K562 (cell line): Measurements from ENCODE around the gene MAML3. TPM values are rescaled to one million over a fixed set of nuclear protein-coding genes. Genes with fewer than 3 reads are reported as not detected.
A peak's percentile ranks its signal among the peaks of the same experiment; 100 is the strongest.

ENCODE experiments used
- ATAC-seq: fragments of 200-7000 bp; cut with Tn5 transposase; 3 replicates; pipeline ENCODE4 v1.9.1; 2020; ENCODE audit warnings: moderate library complexity
- BruUV-seq: library from RNA; stranded (reverse); fragments of 400-500 nt; replicated peaks from 2 replicates; lab custom pipeline; 2021; lab: Mats Ljungman, UMichigan
- CTCF ChIA-PET: fragments of 300-600 bp; formaldehyde crosslinking; extraction: SDS; loops from one replicate; lab custom pipeline; 2021; ENCODE audit warnings: low intra/inter-chr PET ratio; lab: Yijun Ruan, JAX
- POLR2A ChIA-PET: fragments of 300-600, 350-650 bp; sonication (Branson Sonifier 250); formaldehyde crosslinking; extraction: SDS; loops from one replicate; lab custom pipeline; 2021; ENCODE audit warnings: antibody characterized with exemption, inconsistent platforms; lab: Yijun Ruan, JAX
- DNase-seq, 4 experiments: peaks; one replicate each; pipeline versions ENCODE4 v3.0.0 to v3.0.0-alpha.2; 2011 to 2018; ENCODE audit warnings: low spot score in 3 of 4, mixed read lengths in 3 of 4; ENCODE audit errors: extremely low read depth in 1 of 4
- FAIRE-seq: peaks from 2 replicates; lab custom pipeline; 2011; peaks lifted over from hg19 to GRCh38; lab: Jason Lieb, UNC
- H2AFZ ChIP-seq: 2 replicates; pipeline ENCODE4 v1.6.0; 2011; ENCODE audit warnings: low read depth, low read length, control low read depth, inconsistent platforms
- H3K27ac ChIP-seq: fragments of 200-600 bp; 3 replicates; pipeline ENCODE4 v1.8.0; 2011; ENCODE audit warnings: low read depth, mild to moderate bottlenecking, control low read depth, inconsistent platforms, low read length, moderate library complexity, mixed read lengths; ENCODE audit errors: extremely low read depth
- H3K27me3 ChIP-seq, 2 experiments: fragments of 300-600 bp in 1 of 2; 2 replicates in 1 of 2; 3 replicates in 1 of 2; pipeline versions ENCODE4 v1.6.0 to v1.8.0; 2011; ENCODE audit warnings: inconsistent platforms in 2 of 2, low read length in 2 of 2, mild to moderate bottlenecking in 1 of 2, mixed read lengths in 1 of 2, moderate library complexity in 1 of 2; ENCODE audit not compliant: control insufficient read depth in 2 of 2, insufficient read depth in 2 of 2
- H3K36me3 ChIP-seq: fragments of 300-600 bp; 3 replicates; pipeline ENCODE4 v1.8.0; 2011; ENCODE audit warnings: mild to moderate bottlenecking, low read length, inconsistent platforms; ENCODE audit not compliant: control insufficient read depth, insufficient read depth
- H3K4me1 ChIP-seq, 2 experiments: fragments of 200-600 bp in 1 of 2; replicated peaks in 1 of 2; 2 replicates in 1 of 2; 3 replicates in 1 of 2; pipeline versions ENCODE4 v1.5.1 to v1.8.0; 2011; ENCODE audit warnings: inconsistent platforms in 2 of 2, low read length in 2 of 2, mild to moderate bottlenecking in 1 of 2, mixed read lengths in 1 of 2, moderate library complexity in 1 of 2; ENCODE audit not compliant: control insufficient read depth in 2 of 2, insufficient read depth in 2 of 2
- H3K4me2 ChIP-seq: 2 replicates; pipeline ENCODE4 v1.6.1; 2011; ENCODE audit warnings: low read length, control low read depth, inconsistent platforms, mixed read lengths; ENCODE audit not compliant: insufficient read depth
- H3K4me3 ChIP-seq: fragments of 200-600 bp; sonication (generic), shearing (Covaris generic); 2 replicates; pipeline ENCODE4 v1.5.1; 2016; ENCODE audit warnings: control low read depth, inconsistent platforms
- H3K79me2 ChIP-seq: fragments of 200-600 bp; 3 replicates; pipeline ENCODE4 v1.8.0; 2011; ENCODE audit warnings: low read length, inconsistent platforms; ENCODE audit not compliant: control insufficient read depth, insufficient read depth
- H3K9ac ChIP-seq, 2 experiments: 2 replicates each; pipeline versions ENCODE4 v1.6.0 to v1.6.1; 2011; ENCODE audit warnings: low read depth in 2 of 2, low read length in 2 of 2, control low read depth in 1 of 2, inconsistent platforms in 1 of 2, mild to moderate bottlenecking in 1 of 2, mixed read lengths in 1 of 2; ENCODE audit not compliant: insufficient read depth in 1 of 2
- H3K9me1 ChIP-seq: one replicate; pipeline ENCODE4 v1.6.0; 2011; ENCODE audit warnings: inconsistent platforms, mild to moderate bottlenecking, low read length, moderate library complexity; ENCODE audit not compliant: control insufficient read depth, insufficient read depth
- H3K9me3 ChIP-seq: replicated peaks from 2 replicates; pipeline ENCODE4 v1.5.1; 2011; ENCODE audit warnings: low read depth, low read length, inconsistent platforms; ENCODE audit not compliant: control insufficient read depth, insufficient read depth
- H4K20me1 ChIP-seq: replicated peaks from 2 replicates; pipeline ENCODE4 v1.6.1; 2011; ENCODE audit warnings: low read length, inconsistent platforms, mixed read lengths; ENCODE audit not compliant: control insufficient read depth, insufficient read depth
- HNRNPLL ChIP-seq: fragments of 200-400 bp; formaldehyde crosslinking; IDR thresholded peaks from 2 replicates; pipeline ENCODE4 v1.6.1; 2017; ENCODE audit warnings: low read length, low read depth, mild to moderate bottlenecking; ENCODE audit not compliant: poor library complexity, severe bottlenecking
- MAFG ChIP-seq: fragments of 450-650 bp; conservative IDR thresholded peaks from 2 replicates; pipeline ENCODE4 v1.6.1; 2016; ENCODE audit warnings: missing genetic modification characterization, missing compliant biosample characterization
- PTTG1 ChIP-seq: fragments of 450-650 bp; IDR thresholded peaks from 2 replicates; pipeline ENCODE4 v1.6.1; 2016; ENCODE audit warnings: low read depth, mild to moderate bottlenecking, missing genetic modification characterization, missing compliant biosample characterization
- SETDB1 ChIP-seq: IDR thresholded peaks from one replicate; pipeline ENCODE4 v1.6.1; 2012; ENCODE audit warnings: low read length, control low read depth, inconsistent platforms
- ZNF324 ChIP-seq: fragments of 250-450 bp; sonication (Bioruptor Pico); IDR thresholded peaks from 2 replicates; pipeline ENCODE4 v1.4.0; 2020; ENCODE audit warnings: mild to moderate bottlenecking
- WGBS: fragments of 100-300 bp; shearing (Covaris generic); methylation state at CpG from one replicate; pipeline ENCODE4 v1.1.6; 2016; ENCODE audit warnings: low coverage, mixed read lengths; ENCODE audit not compliant: insufficient coverage; ENCODE audit errors: missing lambda C conversion rate; 5-methylcytosine and 5-hydroxymethylcytosine counted together
- in situ Hi-C: fragments of 300-500 bp; cut with MboI; formaldehyde crosslinking; loops from 4 replicates; pipeline ENCODE4 v1.15.0; 2018; ENCODE audit warnings: inconsistent platforms, mixed read lengths
- intact Hi-C: fragments of 100-400 bp; cut with micrococcal nuclease; formaldehyde crosslinking; loops from 2 replicates; pipeline ENCODE4 v1.14.2; 2022
- polyA plus RNA-seq, 8 experiments: library from polyadenylated mRNA; depleted of rRNA in 4 of 8; stranded (reverse) in 5 of 8; unstranded in 3 of 8; fragments of >200 nt; fragmentation: Nextera tagmentation in 2 of 8; fragmentation: Illumina TruSeq in 1 of 8; extraction: Ambion mirVana in 2 of 8; extraction: Trizol in 1 of 8; gene quantifications; 2 replicates each; pipeline versions ENCODE4 v1.2.1 to v1.2.3, GENCODE V29; 2011 to 2014; ENCODE audit warnings: inconsistent platforms in 1 of 8, missing spikeins in 1 of 8
- total RNA-seq, 7 experiments: library from RNA; depleted of rRNA in 6 of 7; stranded (reverse); fragments of >200 nt in 6 of 7; fragmentation: Illumina TruSeq in 2 of 7; extraction: Trizol in 2 of 7; gene quantifications; 2 replicates each; pipeline versions ENCODE4 v1.2.1 to v1.2.3, GENCODE V29; 2011 to 2021; ENCODE audit warnings: low replicate concordance in 1 of 7
- TF ChIP-seq, protein P1 (sequence below): sonication (generic); formaldehyde crosslinking; IDR thresholded peaks from 2 replicates; pipeline ENCODE4 v1.8.1; 2023; ENCODE audit warnings: mild to moderate bottlenecking, missing genetic modification reagents, moderate library complexity
- TF ChIP-seq, protein P2 (sequence below): sonication (generic); formaldehyde crosslinking; IDR thresholded peaks from 2 replicates; pipeline ENCODE4 v1.8.0; 2022; ENCODE audit warnings: mild to moderate bottlenecking, missing genetic modification reagents

The MAML3 gene
- total and polyA plus RNA-seq, 9 of the 15 experiments (the other 6 are each of a cell fraction or from before 2014, with no cell fraction given) = 0.01 to 0.55 (median 0.25) TPM

DNA sequence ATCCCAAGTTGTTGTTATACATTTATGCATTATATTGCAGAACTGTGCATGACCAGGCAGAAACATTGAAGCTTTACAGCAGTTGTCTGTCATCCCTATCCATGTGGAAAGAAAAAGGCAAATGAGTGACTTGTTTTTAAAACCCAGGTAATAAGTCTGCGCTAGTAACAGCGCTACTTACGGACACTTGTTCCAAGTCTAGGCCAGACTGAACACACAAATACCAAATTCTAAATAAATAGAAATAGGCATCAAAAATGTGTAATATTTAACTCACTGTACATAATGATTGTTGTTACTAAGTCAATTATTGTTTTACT is 548 bp upstream of the MAML3 start:
- CTCF ChIA-PET = no interaction called here
- POLR2A ChIA-PET = interaction anchor here (1.3 kb wide), 1 partner anchor 41 kb away, joined by 3 read pairs; no protein-coding TSS in a partner anchor
- in situ Hi-C loops = no loop called here

More for the DNA sequence above, 548 bp upstream of the MAML3 start:
- peak; percentile 15 for FAIRE-seq
- no peak for DNase-seq
- Histone ChIP-seq H3K27ac (no peak overlapping the region; the same call in 2 of the 3 replicates), H3K4me2 (peak overlapping the region; percentile 78), H4K20me1 (no peaks in the 10 kb centered on the region), H3K9ac (peak overlapping the region; percentile 64 to 92), H3K9me1 (no peaks in the 10 kb centered on the region), H3K27me3 (peaks cover 7 to 18% of the 10 kb centered on the region in 2 experiments; a peak in 3 of 5 replicates), H3K79me2 (no peaks in the 10 kb centered on the region), H3K4me1 (peaks cover 0 to 33% of the 10 kb centered on the region in 2 experiments; a peak in 3 of 5 replicates), H3K36me3 (no peaks in the 10 kb centered on the region), H3K9me3 (no peaks in the 10 kb centered on the region), H3K4me3 (peak overlapping the region; percentile 61), H2AFZ (peak overlapping the region; percentile 92)
- 53% methylated on average over 3 of the region's 3 CpGs for WGBS
- intact Hi-C loops = loop anchor here (1.0 to 5.0 kb wide), 3 partner anchors 95 to 487 kb away; partner anchors contain the start of gene MGST2
- TF ChIP-seq ZNF324 (CRISPR knock-in tag) (no peak), SETDB1 (no peak), MAFG (no peak), PTTG1 (tag) (no peak), HNRNPLL (peak; percentile 51)
- TF ChIP-seq, protein P1, sequence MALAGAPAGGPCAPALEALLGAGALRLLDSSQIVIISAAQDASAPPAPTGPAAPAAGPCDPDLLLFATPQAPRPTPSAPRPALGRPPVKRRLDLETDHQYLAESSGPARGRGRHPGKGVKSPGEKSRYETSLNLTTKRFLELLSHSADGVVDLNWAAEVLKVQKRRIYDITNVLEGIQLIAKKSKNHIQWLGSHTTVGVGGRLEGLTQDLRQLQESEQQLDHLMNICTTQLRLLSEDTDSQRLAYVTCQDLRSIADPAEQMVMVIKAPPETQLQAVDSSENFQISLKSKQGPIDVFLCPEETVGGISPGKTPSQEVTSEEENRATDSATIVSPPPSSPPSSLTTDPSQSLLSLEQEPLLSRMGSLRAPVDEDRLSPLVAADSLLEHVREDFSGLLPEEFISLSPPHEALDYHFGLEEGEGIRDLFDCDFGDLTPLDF (CRISPR knock-in tag) = 0 out of 2 replicates have a peak, but pooled peaks have one; percentile 9
- TF ChIP-seq, protein P2, sequence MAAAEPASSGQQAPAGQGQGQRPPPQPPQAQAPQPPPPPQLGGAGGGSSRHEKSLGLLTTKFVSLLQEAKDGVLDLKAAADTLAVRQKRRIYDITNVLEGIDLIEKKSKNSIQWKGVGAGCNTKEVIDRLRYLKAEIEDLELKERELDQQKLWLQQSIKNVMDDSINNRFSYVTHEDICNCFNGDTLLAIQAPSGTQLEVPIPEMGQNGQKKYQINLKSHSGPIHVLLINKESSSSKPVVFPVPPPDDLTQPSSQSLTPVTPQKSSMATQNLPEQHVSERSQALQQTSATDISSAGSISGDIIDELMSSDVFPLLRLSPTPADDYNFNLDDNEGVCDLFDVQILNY (CRISPR knock-in tag) = no peak
- no TSS peak for BruUV-seq
- ATAC-seq = no peak
